Fibroblast of skin of left biceps (primary cell): Measurements from ENCODE around the gene AFDN.
"Not testable (repeated sequence)": the region's sequence is repeated elsewhere in the genome, so short reads cannot be mapped to it uniquely, and the experiment has no call there.

Experiments
- DNase-seq, 2 experiments: peaks; one replicate each; pipeline ENCODE4 v3.0.0-alpha.2; 2013; ENCODE audit warnings: low read depth in 2 of 2

The AFDN gene

GRCh38 chr6:167948716-167949115 lies 122.0 kb downstream of the AFDN start:
- no peak for DNase-seq

- no peak for DNase-seq
These were observed 122.5 kb downstream of the AFDN start for GRCh38 chr6:167949121-167949684.

- DNase-seq: no peak
These were observed 125.2 kb downstream of the AFDN start for GRCh38 chr6:167951781-167952511.

- no peak for DNase-seq
These were observed 125.8 kb downstream of the AFDN start for GRCh38 chr6:167952512-167952859.

GRCh38 chr6:167953551-167953950 lies 126.8 kb downstream of the AFDN start:
- no peak for DNase-seq

GRCh38 chr6:167954151-167954550 lies 127.4 kb downstream of the AFDN start:
- DNase-seq: no peak

- no peak for DNase-seq
These were observed 129.8 kb downstream of the AFDN start for GRCh38 chr6:167956491-167956890.

- DNase-seq: no peak
These were observed 130.3 kb downstream of the AFDN start for GRCh38 chr6:167956983-167957492.

- no peak for DNase-seq
These were observed 130.9 kb downstream of the AFDN start for GRCh38 chr6:167957626-167958025.

- no peak for DNase-seq
These were observed 133.9 kb downstream of the AFDN start for GRCh38 chr6:167960579-167960978.

- DNase-seq: no peak
These were observed 136.0 kb downstream of the AFDN start for GRCh38 chr6:167962711-167963110.

GRCh38 chr6:167963589-167964057 lies 136.9 kb downstream of the AFDN start:
- DNase-seq: no peak

GRCh38 chr6:167965592-167966539 lies 139.2 kb downstream of the AFDN start:
- no peak for DNase-seq

GRCh38 chr6:167966540-167966905 lies 139.8 kb downstream of the AFDN start:
- DNase-seq: no peak

- DNase-seq: no peak
These were observed 141.4 kb downstream of the AFDN start for GRCh38 chr6:167968091-167968490.

GRCh38 chr6:167970230-167970629 lies 143.5 kb downstream of the AFDN start:
- no peak for DNase-seq

GRCh38 chr6:167972193-167972592 lies 145.5 kb downstream of the AFDN start:
- DNase-seq: no peak

GRCh38 chr6:167973148-167973885 lies 146.6 kb downstream of the AFDN start:
- no peak for DNase-seq

- no peak for DNase-seq
These were observed 148.1 kb downstream of the AFDN start for GRCh38 chr6:167974640-167975344.

GRCh38 chr6:167975458-167975857 lies 148.7 kb downstream of the AFDN start:
- DNase-seq: no peak

- not testable (repeated sequence) for DNase-seq
These were observed 149.5 kb downstream of the AFDN start for GRCh38 chr6:167976116-167976657.
